ENCODE measurements around the gene SLC2A4RG. TPM values are rescaled to one million over a fixed set of nuclear protein-coding genes. Genes with fewer than 3 reads are reported as not detected.
A peak's percentile ranks its signal among the peaks of the same experiment; 100 is the strongest.

The SLC2A4RG gene
- total and polyA plus RNA-seq, 2 experiments from 2014 or later, result 43.9 to 50.4 TPM

DNA sequence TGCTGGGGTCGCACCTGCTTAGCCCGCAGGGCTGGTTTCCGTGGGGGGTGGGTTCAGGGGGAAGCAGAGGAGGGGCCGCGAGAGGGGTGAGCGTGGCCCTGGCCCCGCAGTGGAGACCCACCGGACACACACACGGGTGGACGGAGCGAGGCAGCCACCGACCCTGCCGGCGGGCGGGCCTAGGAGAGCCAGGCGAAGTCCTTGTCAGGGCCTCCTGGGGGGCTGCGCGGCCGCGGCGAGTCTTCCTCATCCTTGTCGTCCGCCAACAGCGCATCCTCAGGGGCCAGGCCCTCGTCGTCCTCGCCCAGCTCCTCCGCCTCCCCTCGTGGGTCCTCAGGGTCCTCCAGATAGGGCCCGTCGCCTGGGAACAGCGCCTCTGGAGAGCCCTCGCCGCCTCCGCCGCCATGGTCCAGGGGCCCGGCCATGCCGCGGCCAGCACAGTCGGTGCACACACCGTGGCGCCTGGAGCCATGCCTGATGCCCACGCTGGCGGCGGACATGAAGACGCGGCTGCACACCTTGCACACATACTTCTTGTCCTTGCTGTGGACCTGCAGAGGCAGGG is 7.3 kb downstream of the SLC2A4RG start:
- Histone ChIP-seq H3K27me3 (no peaks in the 10 kb centered on the region), H3K36me3 (replicated peaks; ENCODE audit: insufficient read depth, low read depth) (no peaks in the 10 kb centered on the region), H3K4me1 (ENCODE audit: insufficient read depth) (peaks cover 1% of the 10 kb centered on the region), H3K9me3 (ENCODE audit: low read depth) (no peaks in the 10 kb centered on the region), H3K27ac (no peak overlapping the region), H4K20me1 (ENCODE audit: insufficient read depth, poor library complexity, severe bottlenecking) (no peaks in the 10 kb centered on the region), H3K9me2 (replicated peaks; ENCODE audit: insufficient read depth) (no peaks in the 10 kb centered on the region), H3K4me3 (no peak overlapping the region), H3K4me2 (no peak overlapping the region), H3K79me2 (no peaks in the 10 kb centered on the region), H2AFZ (no peak overlapping the region)
- WGBS (ENCODE audit: low lambda C conversion rate, missing lambda C conversion rate), result 97% methylated on average over 32 of the region's 47 CpGs
- TF ChIP-seq, protein P1, sequence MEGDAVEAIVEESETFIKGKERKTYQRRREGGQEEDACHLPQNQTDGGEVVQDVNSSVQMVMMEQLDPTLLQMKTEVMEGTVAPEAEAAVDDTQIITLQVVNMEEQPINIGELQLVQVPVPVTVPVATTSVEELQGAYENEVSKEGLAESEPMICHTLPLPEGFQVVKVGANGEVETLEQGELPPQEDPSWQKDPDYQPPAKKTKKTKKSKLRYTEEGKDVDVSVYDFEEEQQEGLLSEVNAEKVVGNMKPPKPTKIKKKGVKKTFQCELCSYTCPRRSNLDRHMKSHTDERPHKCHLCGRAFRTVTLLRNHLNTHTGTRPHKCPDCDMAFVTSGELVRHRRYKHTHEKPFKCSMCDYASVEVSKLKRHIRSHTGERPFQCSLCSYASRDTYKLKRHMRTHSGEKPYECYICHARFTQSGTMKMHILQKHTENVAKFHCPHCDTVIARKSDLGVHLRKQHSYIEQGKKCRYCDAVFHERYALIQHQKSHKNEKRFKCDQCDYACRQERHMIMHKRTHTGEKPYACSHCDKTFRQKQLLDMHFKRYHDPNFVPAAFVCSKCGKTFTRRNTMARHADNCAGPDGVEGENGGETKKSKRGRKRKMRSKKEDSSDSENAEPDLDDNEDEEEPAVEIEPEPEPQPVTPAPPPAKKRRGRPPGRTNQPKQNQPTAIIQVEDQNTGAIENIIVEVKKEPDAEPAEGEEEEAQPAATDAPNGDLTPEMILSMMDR (IDR thresholded peaks at IDR 0.05; ENCODE audit: poor library complexity), result no peak
- TF ChIP-seq EZH2phosphoT487 (IDR thresholded peaks at IDR 0.05; ENCODE audit: low read depth, severe bottlenecking, unreplicated experiment) (no peak), EZH2 (IDR thresholded peaks at IDR 0.05; ENCODE audit: borderline replicate concordance) (no peak)
- peak; percentile 4 for DNase-seq (ENCODE audit: low spot score)

DNA sequence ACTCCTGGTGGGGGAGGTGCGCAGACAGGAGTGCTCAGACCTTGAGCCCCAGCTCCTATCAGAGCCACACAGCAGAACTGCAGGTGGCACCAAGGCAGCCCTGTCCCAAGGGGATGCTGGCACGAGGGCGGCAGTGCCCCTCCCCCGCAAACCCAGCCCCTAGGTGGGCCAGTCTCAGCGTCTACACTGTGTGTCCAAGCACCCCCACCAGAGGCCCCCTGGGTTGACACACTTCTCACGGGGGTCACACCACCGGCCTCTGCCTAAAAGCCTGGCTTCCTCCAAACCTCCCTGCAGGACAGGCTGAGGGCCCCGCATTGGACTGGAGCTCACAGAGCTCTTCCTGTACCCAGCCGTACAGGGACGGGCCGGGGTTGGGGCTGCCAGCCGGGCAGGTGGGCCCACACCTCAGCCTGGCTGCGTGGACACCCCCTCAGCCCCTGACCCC is 8.1 kb downstream of the SLC2A4RG start:
- Histone ChIP-seq H3K79me2 (no peaks in the 10 kb centered on the region), H3K9me3 (ENCODE audit: low read depth) (no peaks in the 10 kb centered on the region), H4K20me1 (ENCODE audit: insufficient read depth, poor library complexity, severe bottlenecking) (no peaks in the 10 kb centered on the region), H3K36me3 (replicated peaks; ENCODE audit: insufficient read depth, low read depth) (no peaks in the 10 kb centered on the region), H3K4me1 (ENCODE audit: insufficient read depth) (no peaks in the 10 kb centered on the region), H3K4me2 (no peak overlapping the region), H3K9me2 (replicated peaks; ENCODE audit: insufficient read depth) (no peaks in the 10 kb centered on the region), H3K27me3 (no peaks in the 10 kb centered on the region), H3K4me3 (no peak overlapping the region), H3K27ac (no peak overlapping the region), H2AFZ (no peak overlapping the region)
- peak; percentile 4 for DNase-seq (ENCODE audit: low spot score)
- 85% methylated on average over 10 of the region's 13 CpGs for WGBS (ENCODE audit: low lambda C conversion rate, missing lambda C conversion rate)
- TF ChIP-seq, protein P1 (IDR thresholded peaks at IDR 0.05; ENCODE audit: poor library complexity), result no peak
- TF ChIP-seq EZH2phosphoT487 (IDR thresholded peaks at IDR 0.05; ENCODE audit: low read depth, severe bottlenecking, unreplicated experiment) (no peak), EZH2 (IDR thresholded peaks at IDR 0.05; ENCODE audit: borderline replicate concordance) (no peak)

DNA sequence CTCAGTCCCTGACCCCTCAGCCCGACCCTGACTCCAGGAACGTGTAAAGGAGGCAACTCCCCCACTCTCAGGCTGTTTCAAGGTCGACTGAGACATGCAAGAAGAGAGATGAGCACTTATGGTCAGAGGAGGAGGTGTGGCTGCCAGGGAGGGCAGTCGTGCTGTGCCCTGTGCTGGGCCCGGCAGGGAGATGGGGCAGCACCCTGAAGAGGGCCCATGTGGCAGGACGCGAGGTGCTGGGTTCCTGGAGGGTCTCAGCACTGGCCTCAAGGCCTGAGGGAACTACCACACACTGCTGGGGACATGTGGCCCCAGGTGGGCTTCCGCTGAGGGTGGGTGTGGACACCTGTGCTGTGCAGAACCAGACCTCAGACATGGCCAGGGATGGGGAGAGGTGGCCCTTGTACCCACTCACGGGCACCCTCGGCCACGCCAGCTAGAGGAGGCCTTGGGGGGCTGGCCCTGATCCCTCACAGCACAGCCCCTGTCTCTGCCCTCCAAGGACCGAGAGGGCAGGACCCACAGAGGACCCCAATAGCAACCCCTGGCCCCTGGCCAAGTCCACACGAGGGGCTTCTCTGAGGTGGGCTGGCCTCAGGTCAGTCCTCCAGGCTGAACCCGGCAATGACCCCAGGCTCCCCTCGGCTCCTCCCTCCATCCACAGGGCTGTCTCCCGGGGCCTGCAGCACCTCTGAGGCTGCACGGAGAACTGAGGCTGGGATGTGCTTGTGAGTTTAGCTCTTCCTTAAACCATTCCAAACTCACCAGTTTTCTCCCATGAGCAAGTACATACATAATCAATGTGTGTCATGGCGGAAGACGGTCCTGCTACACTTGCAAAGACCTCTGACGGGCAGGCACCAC is 8.7 kb downstream of the SLC2A4RG start:
- DNase-seq (ENCODE audit: low spot score), result peak; percentile 4
- no peak for TF ChIP-seq EZH2 (IDR thresholded peaks at IDR 0.05; ENCODE audit: borderline replicate concordance)
- Histone ChIP-seq H3K4me2 (no peak overlapping the region), H3K9me3 (ENCODE audit: low read depth) (no peaks in the 10 kb centered on the region), H2AFZ (no peak overlapping the region), H3K27ac (no peak overlapping the region), H3K36me3 (replicated peaks; ENCODE audit: insufficient read depth, low read depth) (no peaks in the 10 kb centered on the region), H3K27me3 (no peaks in the 10 kb centered on the region), H3K4me1 (ENCODE audit: insufficient read depth) (no peaks in the 10 kb centered on the region), H4K20me1 (ENCODE audit: insufficient read depth, poor library complexity, severe bottlenecking) (no peaks in the 10 kb centered on the region), H3K9me2 (replicated peaks; ENCODE audit: insufficient read depth) (no peaks in the 10 kb centered on the region), H3K4me3 (no peak overlapping the region), H3K79me2 (no peaks in the 10 kb centered on the region)
- 86% methylated on average over 20 of the region's 20 CpGs for WGBS (ENCODE audit: low lambda C conversion rate, missing lambda C conversion rate)

DNA sequence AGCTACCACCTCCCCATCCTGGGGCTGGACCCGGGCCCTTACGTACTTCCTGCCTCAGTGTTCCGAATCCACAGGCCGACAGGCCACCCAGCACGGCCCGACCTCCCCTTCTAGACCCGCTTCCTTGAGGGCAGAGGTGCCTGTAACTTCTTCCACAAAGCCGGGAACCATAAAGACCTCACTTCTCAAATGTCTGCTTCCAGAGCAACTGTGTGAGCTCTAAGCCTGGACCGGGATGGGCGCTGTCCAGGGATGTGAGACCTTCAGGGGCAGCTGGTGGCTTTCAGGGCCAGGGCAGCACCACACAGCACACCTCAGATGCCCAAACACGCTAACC is 9.3 kb downstream of the SLC2A4RG start:
- Histone ChIP-seq H3K9me3 (ENCODE audit: low read depth) (no peaks in the 10 kb centered on the region), H2AFZ (no peak overlapping the region), H3K9me2 (replicated peaks; ENCODE audit: insufficient read depth) (no peaks in the 10 kb centered on the region), H4K20me1 (ENCODE audit: insufficient read depth, poor library complexity, severe bottlenecking) (no peaks in the 10 kb centered on the region), H3K36me3 (replicated peaks; ENCODE audit: insufficient read depth, low read depth) (no peaks in the 10 kb centered on the region), H3K4me3 (no peak overlapping the region), H3K4me1 (ENCODE audit: insufficient read depth) (no peaks in the 10 kb centered on the region), H3K27me3 (no peaks in the 10 kb centered on the region), H3K27ac (no peak overlapping the region), H3K4me2 (no peak overlapping the region), H3K79me2 (no peaks in the 10 kb centered on the region)
- TF ChIP-seq EZH2phosphoT487 (IDR thresholded peaks at IDR 0.05; ENCODE audit: low read depth, severe bottlenecking, unreplicated experiment) (no peak), EZH2 (IDR thresholded peaks at IDR 0.05; ENCODE audit: borderline replicate concordance) (no peak)
- TF ChIP-seq, protein P1 (IDR thresholded peaks at IDR 0.05; ENCODE audit: poor library complexity), result no peak
- DNase-seq (ENCODE audit: low spot score), result no peak
- 89% methylated on average over 11 of the region's 11 CpGs for WGBS (ENCODE audit: low lambda C conversion rate, missing lambda C conversion rate)

Data from hepatocyte (in vitro differentiated cells).